LNCAP (cell line): ENCODE data around the gene ILF3.

ENCODE experiments used
- CTCF ChIP-seq: fragments of 450-650 bp; IDR thresholded peaks from 2 replicates; pipeline ENCODE4 v1.5.1; 2017; ENCODE audit warnings: mild to moderate bottlenecking

Gene ILF3

GRCh38 chr19:10713317-10713716 is 59.2 kb downstream of the ILF3 start:
- no peak for TF ChIP-seq CTCF

GRCh38 chr19:10717054-10717355 is 62.9 kb downstream of the ILF3 start:
- TF ChIP-seq CTCF, result no peak

- TF ChIP-seq CTCF, result peak; percentile 78
These were observed 63.4 kb downstream of the ILF3 start, which contains the start of gene DNM2 for GRCh38 chr19:10717356-10718204. TSS of gene DNM2 (plus strand) at chr19:10718079. CDS start at chr19:10718243, 164 bp downstream.

- TF ChIP-seq CTCF, result no peak
These were observed 64.4 kb downstream of the ILF3 start for GRCh38 chr19:10718205-10719196.

- no peak for TF ChIP-seq CTCF
These were observed 65.4 kb downstream of the ILF3 start for GRCh38 chr19:10719466-10719961.

GRCh38 chr19:10720607-10721125 is 66.5 kb downstream of the ILF3 start:
- TF ChIP-seq CTCF, result no peak

- TF ChIP-seq CTCF, result no peak
These were observed 69.4 kb downstream of the ILF3 start for GRCh38 chr19:10723591-10723990.
